C4-2B (cell line): Measurements from ENCODE around the gene ABCC6.
"Not testable (repeated sequence)": the region's sequence is repeated elsewhere in the genome, so short reads cannot be mapped to it uniquely, and the experiment has no call there.

Source experiments
- H3K27ac ChIP-seq: fragments of 450-650 bp; 2 replicates; pipeline ENCODE4 v1.5.1; 2017
- TF ChIP-seq, protein P1 (sequence below): fragments of 450-650 bp; conservative IDR thresholded peaks from 2 replicates; pipeline ENCODE4 v1.5.1; 2017; ENCODE audit warnings: mild to moderate bottlenecking

ABCC6 gene

GRCh38 chr16:16232692-16233061 is 9.4 kb upstream of the ABCC6 start:
- H3K27ac ChIP-seq = not testable (repeated sequence)

GRCh38 chr16:16223662-16224241 is 458 bp upstream of the ABCC6 start:
- not testable (repeated sequence) for H3K27ac ChIP-seq

- not testable (repeated sequence) for H3K27ac ChIP-seq
Observed at GRCh38 chr16:16221382-16221781, 1.9 kb downstream of the ABCC6 start.

DNA sequence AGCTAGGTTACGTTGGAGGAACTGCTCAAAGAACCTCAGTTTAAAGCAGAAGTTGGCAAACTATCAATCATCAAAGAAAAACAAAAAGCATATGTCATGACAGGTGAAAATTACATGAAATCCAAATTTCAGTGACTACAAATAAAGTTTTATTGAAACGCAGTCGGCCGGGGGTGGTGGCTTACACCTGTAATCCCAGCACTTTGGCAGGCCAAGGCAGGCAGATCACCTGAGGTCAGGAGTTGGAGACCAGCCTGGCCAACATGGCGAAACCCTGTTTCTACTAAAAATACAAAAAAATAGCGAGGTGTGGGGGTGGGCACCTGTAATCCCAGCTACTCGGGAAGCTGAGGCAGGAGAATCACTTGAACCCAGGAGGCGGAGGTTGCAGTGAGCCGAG is 2.8 kb downstream of the ABCC6 start:
- H3K27ac ChIP-seq = not testable (repeated sequence)

GRCh38 chr16:16218787-16219186 is 4.5 kb downstream of the ABCC6 start:
- H3K27ac ChIP-seq = not testable (repeated sequence)

DNA sequence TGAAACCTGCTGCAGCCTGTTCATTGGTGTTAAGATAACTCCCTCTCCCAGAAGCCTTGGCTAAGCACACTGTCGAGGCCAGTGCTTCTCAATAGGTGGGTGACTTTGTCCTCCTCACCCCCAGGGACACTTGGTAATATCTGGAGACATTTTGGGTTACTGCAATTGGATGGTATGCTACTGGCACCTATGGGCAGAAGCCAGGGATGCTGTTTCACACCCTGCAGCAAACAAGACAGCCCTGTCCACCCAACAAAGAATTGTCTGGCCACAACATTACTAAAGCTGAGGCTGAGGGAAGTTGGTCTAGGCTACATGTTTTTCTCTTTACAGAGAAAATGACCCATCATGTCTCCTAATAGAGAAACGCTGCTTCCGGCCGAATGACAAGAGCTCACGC is 4.9 kb downstream of the ABCC6 start:
- H3K27ac ChIP-seq = not testable (repeated sequence)

GRCh38 chr16:16213863-16214293 is 9.4 kb downstream of the ABCC6 start:
- H3K27ac ChIP-seq = not testable (repeated sequence)

- not testable (repeated sequence) for H3K27ac ChIP-seq
Observed at GRCh38 chr16:16211404-16211803, 11.9 kb downstream of the ABCC6 start.

GRCh38 chr16:16208461-16208860 is 14.8 kb downstream of the ABCC6 start:
- not testable (repeated sequence) for H3K27ac ChIP-seq

DNA sequence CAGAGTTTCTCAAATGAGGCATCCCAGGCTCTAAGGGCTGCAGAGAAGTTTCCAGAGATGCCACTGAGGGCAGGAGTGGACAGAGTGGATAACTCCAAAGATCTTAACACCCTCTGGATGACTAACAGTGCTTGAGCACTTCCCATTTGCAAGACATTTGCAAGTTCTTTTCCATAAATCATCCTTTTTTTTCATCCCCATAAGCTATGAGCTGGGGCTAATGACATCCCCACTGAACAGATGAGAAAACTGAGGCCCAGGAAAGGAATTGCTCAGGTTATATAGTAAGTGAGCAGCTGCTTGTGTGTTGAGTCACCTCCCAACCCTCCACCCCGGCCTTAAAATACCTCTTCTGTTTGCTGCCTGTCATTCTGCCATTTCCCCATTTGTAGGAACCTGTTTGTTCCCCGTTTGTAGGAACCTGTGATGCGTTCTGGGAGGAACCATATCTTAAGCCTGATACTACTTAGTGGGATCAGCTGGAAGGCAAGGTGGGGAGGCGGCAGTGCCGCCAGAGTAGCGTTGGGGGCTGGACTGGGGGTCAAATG is 15.4 kb downstream of the ABCC6 start:
- H3K27ac ChIP-seq = not testable (repeated sequence)

- not testable (repeated sequence) for H3K27ac ChIP-seq
Observed at GRCh38 chr16:16207097-16207786, 16.1 kb downstream of the ABCC6 start.

DNA sequence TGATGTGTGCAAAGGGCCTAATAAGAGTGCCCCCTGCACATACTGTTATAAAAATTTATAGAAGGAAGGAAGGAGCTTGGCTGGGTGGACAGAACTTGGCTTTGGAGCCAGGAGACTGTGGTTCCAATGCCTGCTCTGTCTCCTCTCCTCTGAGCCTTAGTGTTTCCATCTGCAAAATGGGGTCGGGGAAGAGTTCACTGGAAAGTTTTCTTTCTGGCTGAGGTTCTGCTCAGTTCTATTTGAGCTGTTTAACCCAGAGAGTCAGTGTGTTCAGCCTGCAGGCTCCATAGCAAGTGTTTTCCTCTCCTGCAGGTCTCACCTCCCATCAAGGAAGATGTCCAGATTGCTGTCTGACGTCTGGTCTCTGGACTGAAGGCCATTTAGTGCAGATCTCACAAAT is 17.4 kb downstream of the ABCC6 start:
- H3K27ac ChIP-seq = not testable (repeated sequence)

DNA sequence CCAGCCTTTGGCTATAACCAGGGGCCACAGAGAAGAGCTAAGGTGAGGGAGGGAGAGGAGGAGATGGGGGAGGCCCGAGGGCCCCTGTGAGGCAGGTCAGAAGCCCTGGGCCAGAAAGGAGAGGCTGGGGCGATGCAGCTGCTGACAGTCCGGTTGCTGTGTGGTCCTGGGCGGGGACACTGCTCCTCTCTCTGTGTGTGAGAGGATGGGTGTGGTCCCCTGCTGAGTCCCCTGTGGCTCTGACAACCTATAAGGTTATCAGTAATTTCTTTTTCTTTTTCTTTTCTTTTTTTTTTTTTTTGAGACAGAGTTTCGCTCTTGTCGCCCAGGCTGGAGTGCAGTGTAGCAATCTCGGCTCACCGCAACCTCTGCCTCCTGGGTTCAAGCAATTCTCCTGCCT is 18.7 kb downstream of the ABCC6 start:
- H3K27ac ChIP-seq = not testable (repeated sequence)

DNA sequence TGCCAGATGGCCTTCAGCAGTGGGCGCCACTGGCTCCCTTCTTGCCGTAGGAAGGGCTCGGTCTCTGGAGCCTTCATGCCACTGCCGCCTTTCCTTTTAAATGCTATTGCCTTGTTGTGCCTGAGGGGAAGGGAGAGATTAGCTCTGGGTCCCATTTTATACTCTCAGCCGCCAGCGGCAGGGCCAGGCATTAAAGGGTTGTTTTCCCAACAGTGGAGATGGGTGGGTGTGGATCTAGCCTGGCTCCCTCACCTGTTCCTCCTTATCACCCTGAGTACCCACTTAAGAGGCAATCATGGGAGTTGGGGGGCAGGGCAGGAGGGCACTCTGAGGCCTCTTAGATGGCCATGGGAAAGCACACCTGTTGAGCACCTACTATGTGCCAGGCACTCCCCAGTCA is 19.8 kb downstream of the ABCC6 start:
- not testable (repeated sequence) for H3K27ac ChIP-seq

DNA sequence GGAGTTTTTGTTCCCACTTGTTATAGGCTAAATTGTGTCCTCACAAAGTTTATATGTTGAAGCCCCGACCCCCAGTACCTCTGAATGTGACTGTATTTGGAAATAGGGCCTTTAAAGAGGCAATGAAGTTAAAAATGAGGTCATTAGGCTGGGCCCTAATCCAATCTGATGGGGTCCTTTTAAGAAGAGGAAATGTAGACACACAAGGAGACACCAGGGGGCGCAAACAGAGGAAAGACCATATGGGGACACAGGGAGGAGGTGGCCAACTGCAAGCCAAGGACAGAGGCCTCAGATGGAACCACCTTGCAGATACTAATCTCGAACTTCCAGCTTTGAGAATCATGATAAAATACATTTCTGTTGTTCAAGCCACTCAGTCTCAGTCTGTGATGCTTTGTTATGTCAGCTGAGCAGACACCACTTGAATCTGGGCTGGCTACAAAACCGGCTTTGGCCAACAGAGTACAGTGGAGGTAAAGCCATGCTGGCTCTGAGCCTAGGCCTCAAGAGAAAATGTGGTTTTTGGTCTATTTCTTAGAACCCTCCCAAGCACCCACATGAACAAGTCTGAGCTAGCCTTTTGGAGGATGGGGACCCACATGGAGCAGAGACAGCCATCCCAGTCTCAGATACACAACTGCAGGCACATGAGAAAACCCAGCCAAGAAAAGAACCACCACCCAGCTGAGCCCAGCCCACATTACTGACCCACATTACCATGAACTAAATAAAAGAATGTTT is 20.7 kb downstream of the ABCC6 start:
- TF ChIP-seq, protein P1, sequence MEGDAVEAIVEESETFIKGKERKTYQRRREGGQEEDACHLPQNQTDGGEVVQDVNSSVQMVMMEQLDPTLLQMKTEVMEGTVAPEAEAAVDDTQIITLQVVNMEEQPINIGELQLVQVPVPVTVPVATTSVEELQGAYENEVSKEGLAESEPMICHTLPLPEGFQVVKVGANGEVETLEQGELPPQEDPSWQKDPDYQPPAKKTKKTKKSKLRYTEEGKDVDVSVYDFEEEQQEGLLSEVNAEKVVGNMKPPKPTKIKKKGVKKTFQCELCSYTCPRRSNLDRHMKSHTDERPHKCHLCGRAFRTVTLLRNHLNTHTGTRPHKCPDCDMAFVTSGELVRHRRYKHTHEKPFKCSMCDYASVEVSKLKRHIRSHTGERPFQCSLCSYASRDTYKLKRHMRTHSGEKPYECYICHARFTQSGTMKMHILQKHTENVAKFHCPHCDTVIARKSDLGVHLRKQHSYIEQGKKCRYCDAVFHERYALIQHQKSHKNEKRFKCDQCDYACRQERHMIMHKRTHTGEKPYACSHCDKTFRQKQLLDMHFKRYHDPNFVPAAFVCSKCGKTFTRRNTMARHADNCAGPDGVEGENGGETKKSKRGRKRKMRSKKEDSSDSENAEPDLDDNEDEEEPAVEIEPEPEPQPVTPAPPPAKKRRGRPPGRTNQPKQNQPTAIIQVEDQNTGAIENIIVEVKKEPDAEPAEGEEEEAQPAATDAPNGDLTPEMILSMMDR = peak; percentile 35

GRCh38 chr16:16201880-16202279 is 21.4 kb downstream of the ABCC6 start:
- not testable (repeated sequence) for H3K27ac ChIP-seq

More for the DNA sequence above, 20.7 kb downstream of the ABCC6 start:
- not testable (repeated sequence) for H3K27ac ChIP-seq

GRCh38 chr16:16200391-16200790 is 22.9 kb downstream of the ABCC6 start:
- H3K27ac ChIP-seq = not testable (repeated sequence)

- H3K27ac ChIP-seq = not testable (repeated sequence)
Observed at GRCh38 chr16:16199428-16199827, 23.9 kb downstream of the ABCC6 start.
